Measurements from ENCODE around the gene KCNK5. TPM values are rescaled to one million over a fixed set of nuclear protein-coding genes. Genes with fewer than 3 reads are reported as not detected.

The KCNK5 gene
- polyA plus RNA-seq, 1 experiment: not detected

- no peak overlapping the region for H3K4me3 ChIP-seq (ENCODE audit: low read depth, low read length)
- POLR2A ChIA-PET: no interaction called here
- no peak for TF ChIP-seq CTCF (IDR thresholded peaks at IDR 0.05; ENCODE audit: low read depth, low read length)
- no peak overlapping the region for H3K27ac ChIP-seq (ENCODE audit: low read depth, low read length)
- no peak for DNase-seq (ENCODE audit: low read depth, low spot score)
- no peaks in the 10 kb centered on the region for H3K27me3 ChIP-seq (ENCODE audit: control insufficient read depth, insufficient read depth, low read length)
- CTCF ChIA-PET: no interaction called here
- H3K9me3 ChIP-seq (ENCODE audit: control insufficient read depth, insufficient read depth, low read length): no peaks in the 10 kb centered on the region
Observed at GRCh38 chr6:39273406-39273821, 44.1 kb upstream of the KCNK5 start.

- H3K4me3 ChIP-seq (ENCODE audit: low read depth, low read length): no peak overlapping the region
- POLR2A ChIA-PET: no interaction called here
Observed at GRCh38 chr6:39269961-39270360, 40.7 kb upstream of the KCNK5 start.

GRCh38 chr6:39268721-39269120 is 39.4 kb upstream of the KCNK5 start:
- no peak for TF ChIP-seq CTCF (IDR thresholded peaks at IDR 0.05; ENCODE audit: low read depth, low read length)
- H3K9me3 ChIP-seq (ENCODE audit: control insufficient read depth, insufficient read depth, low read length): no peaks in the 10 kb centered on the region
- DNase-seq (ENCODE audit: low read depth, low spot score): no peak
- no peak overlapping the region for H3K4me3 ChIP-seq (ENCODE audit: low read depth, low read length)
- POLR2A ChIA-PET: no interaction called here
- no peaks in the 10 kb centered on the region for H3K27me3 ChIP-seq (ENCODE audit: control insufficient read depth, insufficient read depth, low read length)
- H3K27ac ChIP-seq (ENCODE audit: low read depth, low read length): no peak overlapping the region
- CTCF ChIA-PET: no interaction called here

More at GRCh38 chr6:39269961-39270360, 40.7 kb upstream of the KCNK5 start:
- CTCF ChIA-PET: no interaction called here
- Histone ChIP-seq H3K9me3 (ENCODE audit: control insufficient read depth, insufficient read depth, low read length) (no peaks in the 10 kb centered on the region), H3K27me3 (ENCODE audit: control insufficient read depth, insufficient read depth, low read length) (no peaks in the 10 kb centered on the region), H3K27ac (ENCODE audit: low read depth, low read length) (no peak overlapping the region)
- TF ChIP-seq CTCF (IDR thresholded peaks at IDR 0.05; ENCODE audit: low read depth, low read length): no peak
- no peak for DNase-seq (ENCODE audit: low read depth, low spot score)

- Histone ChIP-seq H3K27me3 (ENCODE audit: control insufficient read depth, insufficient read depth, low read length) (no peaks in the 10 kb centered on the region), H3K27ac (ENCODE audit: low read depth, low read length) (no peak overlapping the region), H3K4me3 (ENCODE audit: low read depth, low read length) (no peak overlapping the region), H3K9me3 (ENCODE audit: control insufficient read depth, insufficient read depth, low read length) (no peaks in the 10 kb centered on the region)
- no peak for DNase-seq (ENCODE audit: low read depth, low spot score)
- no peak for TF ChIP-seq CTCF (IDR thresholded peaks at IDR 0.05; ENCODE audit: low read depth, low read length)
- CTCF ChIA-PET: no interaction called here
- POLR2A ChIA-PET: no interaction called here
Observed at GRCh38 chr6:39268171-39268570, 38.9 kb upstream of the KCNK5 start.

GRCh38 chr6:39266782-39267355 is 37.6 kb upstream of the KCNK5 start:
- no peak for DNase-seq (ENCODE audit: low read depth, low spot score)
- no peaks in the 10 kb centered on the region for H3K9me3 ChIP-seq (ENCODE audit: control insufficient read depth, insufficient read depth, low read length)
- no peaks in the 10 kb centered on the region for H3K27me3 ChIP-seq (ENCODE audit: control insufficient read depth, insufficient read depth, low read length)
- POLR2A ChIA-PET: no interaction called here
- H3K27ac ChIP-seq (ENCODE audit: low read depth, low read length): no peak overlapping the region
- CTCF ChIA-PET: no interaction called here
- H3K4me3 ChIP-seq (ENCODE audit: low read depth, low read length): no peak overlapping the region
- TF ChIP-seq CTCF (IDR thresholded peaks at IDR 0.05; ENCODE audit: low read depth, low read length): no peak

Data from AG04450 (cell line).